ENCODE results near the gene ZBTB48. TPM values are rescaled to one million over a fixed set of nuclear protein-coding genes. Genes with fewer than 3 reads are reported as not detected.

The ZBTB48 gene
- total RNA-seq, 1 donor from 2014 or later = 15.1 TPM

DNA sequence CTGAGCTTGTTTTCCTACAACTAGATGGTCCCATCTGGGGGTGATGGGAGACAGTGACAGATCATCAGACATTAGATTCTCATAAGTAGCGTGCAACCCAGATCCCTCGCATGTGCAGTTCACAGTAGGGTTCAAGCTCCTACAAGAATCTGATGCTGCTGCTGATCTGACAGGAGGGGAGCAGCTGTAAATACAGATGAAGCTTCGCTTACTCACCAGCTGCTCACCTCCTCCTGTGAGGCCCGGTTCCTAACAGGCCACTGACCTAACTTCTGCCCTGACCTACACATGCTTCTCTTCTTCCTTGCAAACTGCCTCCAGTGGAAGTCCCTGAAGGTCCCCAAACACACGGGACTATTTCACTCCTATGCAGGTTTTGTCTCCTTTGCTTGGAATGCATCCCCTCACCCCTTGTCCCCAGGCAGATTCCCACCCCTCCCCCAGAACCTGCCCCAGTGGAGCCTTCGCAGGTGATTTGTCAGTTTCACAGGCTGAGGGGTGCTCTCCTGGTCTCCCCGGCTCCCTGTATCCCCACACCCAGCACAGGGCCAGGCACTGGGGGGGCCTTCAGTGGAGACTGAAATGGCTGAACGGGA lies 5.7 kb upstream of the ZBTB48 start:
- no peak for DNase-seq

DNA sequence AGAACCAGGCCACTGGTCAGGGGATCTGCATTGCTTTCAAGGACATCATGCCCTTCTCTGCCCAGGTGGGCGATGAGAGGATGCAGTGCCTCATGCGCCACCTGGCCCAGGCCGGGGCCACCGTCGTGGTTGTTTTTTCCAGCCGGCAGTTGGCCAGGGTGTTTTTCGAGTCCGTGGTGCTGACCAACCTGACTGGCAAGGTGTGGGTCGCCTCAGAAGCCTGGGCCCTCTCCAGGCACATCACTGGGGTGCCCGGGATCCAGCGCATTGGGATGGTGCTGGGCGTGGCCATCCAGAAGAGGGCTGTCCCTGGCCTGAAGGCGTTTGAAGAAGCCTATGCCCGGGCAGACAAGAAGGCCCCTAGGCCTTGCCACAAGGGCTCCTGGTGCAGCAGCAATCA lies 5.0 kb upstream of the ZBTB48 start:
- no peak for DNase-seq

DNA sequence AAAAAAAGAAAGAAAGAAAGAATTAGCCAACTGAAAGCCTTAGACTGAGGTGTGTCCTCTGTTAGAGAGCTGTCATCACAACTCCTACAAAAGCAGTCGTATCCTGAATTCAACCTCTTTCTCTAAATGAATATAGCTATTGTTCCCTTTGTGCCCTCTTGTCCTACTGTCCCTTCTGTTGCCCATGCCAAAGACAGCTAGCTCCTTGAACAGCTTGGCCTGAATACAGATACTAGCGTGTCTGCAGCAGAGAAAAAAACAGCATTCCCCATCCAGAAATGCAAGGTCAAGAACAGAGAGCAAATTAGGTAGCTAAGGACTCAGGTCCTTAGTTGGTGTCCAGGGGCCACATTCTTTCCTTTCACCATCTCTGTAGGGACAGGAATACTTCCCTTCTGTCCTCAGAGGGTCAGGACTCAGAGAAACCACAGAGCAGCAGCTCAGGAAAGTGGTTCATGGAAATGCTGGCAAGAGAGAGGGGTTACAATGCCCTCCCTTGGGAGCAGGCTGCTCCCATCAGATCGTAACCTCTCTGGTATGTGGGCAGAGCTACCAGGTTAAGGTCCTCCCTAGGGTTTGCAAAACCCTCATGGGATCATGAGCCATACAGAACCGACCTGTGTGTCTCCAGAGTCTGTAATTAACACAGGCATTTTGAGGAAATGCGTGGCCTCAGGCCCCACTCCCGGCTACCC lies 1.8 kb upstream of the ZBTB48 start:
- DNase-seq = no peak

DNA sequence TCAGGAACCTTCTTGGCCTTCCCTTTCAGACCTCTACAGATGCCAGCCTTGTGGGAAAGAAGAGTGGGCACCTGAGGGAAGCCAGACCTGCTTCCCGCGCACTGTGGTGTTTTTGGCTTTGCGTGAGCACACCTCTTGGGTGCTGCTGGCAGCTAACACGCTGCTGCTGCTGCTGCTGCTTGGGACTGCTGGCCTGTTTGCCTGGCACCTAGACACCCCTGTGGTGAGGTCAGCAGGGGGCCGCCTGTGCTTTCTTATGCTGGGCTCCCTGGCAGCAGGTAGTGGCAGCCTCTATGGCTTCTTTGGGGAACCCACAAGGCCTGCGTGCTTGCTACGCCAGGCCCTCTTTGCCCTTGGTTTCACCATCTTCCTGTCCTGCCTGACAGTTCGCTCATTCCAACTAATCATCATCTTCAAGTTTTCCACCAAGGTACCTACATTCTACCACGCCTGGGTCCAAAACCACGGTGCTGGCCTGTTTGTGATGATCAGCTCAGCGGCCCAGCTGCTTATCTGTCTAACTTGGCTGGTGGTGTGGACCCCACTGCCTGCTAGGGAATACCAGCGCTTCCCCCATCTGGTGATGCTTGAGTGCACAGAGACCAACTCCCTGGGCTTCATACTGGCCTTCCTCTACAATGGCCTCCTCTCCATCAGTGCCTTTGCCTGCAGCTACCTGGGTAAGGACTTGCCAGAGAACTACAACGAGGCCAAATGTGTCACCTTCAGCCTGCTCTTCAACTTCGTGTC lies 995 bp upstream of the ZBTB48 start:
- no peak for DNase-seq

DNA sequence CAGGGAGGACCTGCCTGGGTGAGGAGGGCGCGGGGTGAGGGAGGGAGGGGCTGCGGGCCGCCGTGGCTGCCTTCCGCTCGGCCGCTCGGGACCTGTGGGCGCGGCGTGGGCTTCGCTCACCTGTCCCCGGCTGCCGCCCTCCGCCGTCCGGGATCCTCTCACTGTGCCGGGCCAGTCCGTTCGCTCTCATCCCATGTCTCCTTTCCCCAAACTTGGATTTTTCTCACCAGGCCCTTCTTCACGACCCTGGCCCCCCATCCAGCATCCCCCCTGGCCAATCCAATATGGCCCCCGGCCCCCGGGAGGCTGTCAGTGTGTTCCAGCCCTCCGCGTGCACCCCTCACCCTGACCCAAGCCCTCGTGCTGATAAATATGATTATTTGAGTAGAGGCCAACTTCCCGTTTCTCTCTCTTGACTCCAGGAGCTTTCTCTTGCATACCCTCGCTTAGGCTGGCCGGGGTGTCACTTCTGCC lies 362 bp downstream of the ZBTB48 start:
- no peak for DNase-seq

DNA sequence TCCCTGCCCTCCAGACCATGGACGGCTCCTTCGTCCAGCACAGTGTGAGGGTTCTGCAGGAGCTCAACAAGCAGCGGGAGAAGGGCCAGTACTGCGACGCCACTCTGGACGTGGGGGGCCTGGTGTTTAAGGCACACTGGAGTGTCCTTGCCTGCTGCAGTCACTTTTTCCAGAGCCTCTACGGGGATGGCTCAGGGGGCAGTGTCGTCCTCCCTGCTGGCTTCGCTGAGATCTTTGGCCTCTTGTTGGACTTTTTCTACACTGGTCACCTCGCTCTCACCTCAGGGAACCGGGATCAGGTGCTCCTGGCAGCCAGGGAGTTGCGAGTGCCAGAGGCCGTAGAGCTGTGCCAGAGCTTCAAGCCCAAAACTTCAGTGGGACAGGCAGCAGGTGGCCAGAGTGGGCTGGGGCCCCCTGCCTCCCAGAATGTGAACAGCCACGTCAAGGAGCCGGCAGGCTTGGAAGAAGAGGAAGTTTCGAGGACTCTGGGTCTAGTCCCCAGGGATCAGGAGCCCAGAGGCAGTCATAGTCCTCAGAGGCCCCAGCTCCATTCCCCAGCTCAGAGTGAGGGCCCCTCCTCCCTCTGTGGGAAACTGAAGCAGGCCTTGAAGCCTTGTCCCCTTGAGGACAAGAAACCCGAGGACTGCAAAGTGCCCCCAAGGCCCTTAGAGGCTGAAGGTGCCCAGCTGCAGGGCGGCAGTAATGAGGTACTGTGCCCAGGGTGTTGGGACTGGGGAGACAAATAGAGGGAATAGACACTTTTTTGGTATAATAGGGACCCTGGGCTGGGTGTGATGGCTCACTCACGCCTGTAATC lies 1.0 kb downstream of the ZBTB48 start:
- DNase-seq = no peak

DNA sequence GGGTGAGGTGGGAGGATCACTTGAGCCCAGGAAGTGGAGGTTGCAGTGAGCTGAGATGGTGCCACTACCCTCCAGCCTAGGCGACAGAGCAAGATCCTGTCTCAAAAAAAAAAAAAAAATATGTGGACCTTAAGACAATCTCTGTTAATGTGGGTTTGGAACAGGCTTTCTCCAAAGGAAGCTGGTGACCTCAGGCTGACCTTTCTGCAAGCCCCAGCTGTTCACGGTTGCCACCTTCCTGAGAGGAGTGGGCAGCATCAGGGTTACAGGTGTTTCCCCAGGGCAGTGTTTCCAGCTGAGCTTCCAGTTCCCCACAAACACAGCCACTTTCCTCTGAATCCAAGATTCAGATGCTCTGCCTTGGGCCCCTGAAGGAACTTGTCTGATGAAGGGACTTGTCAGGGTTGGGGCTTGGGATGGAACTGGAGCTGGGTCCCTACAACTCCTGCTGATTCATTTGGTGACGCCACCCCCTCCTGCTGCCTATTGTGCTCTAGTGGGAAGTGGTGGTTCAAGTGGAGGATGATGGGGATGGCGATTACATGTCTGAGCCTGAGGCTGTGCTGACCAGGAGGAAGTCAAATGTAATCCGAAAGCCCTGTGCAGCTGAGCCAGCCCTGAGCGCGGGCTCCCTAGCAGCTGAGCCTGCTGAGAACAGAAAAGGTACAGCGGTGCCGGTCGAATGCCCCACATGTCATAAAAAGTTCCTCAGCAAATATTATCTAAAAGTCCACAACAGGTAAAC lies 1.9 kb downstream of the ZBTB48 start:
- no peak for DNase-seq

DNA sequence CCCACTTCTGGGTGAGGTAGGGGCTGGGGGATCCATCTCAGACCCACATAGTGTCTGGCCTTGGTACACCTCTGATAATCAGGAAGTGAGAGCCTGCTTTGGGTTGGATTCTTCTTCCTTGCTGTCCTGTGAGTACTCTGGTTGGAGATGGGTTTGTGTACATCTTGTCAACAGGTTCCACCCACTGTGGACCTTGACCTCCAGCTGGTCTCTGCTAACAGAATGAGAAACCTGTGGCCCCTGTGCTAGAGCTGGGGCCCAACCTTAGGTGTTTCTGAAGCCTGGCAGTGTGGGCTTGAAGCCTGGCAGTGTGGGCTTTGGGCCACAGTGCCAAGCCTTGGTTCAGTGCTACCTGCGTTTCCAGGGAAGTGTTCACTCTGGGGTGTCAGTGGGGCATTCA lies 2.6 kb downstream of the ZBTB48 start:
- DNase-seq = no peak

DNA sequence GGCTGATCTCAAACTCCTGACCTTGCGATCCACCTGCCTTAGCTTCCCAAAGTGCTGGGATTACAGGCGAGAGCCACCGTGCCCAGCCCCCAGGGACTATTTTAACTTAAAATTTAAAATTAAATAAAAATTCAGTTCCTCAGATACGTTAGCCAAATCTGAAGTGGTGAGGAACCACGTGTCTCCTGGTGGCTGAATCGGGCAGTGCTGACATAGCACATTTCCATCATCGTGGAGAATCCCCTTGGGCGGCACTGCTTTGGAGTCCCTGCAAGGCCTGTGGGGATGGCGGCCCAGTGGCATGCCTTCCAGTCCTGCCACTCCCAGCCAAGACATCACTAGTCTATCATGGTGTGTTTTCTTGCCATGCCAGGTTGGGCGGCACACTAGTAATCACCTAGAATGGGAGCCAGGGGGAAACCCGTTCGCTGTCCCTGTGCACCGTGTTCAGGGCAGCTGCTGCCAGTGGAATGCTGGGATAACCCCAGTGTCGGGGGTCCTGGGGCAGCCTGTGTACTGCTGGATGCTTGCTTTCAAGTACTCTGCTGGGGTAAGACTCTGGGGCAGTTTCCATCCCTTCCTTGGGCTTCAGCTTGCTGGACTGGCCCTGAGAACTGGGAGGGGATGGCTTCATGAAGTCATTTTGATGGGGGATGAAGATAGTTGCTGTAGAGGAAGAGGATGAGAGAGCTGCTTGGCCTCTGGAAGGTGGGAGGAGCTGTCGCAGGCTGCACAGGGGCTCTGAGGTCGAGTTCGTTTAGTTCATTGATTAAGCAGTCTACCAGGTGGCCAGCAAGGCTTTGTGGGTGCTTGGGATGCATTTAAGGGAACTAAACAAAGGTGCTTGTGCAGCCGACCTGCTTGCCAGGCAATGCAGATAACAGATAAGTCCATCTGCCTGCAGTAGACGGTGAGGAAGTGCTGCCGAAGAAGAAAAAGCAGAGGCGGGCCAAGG lies 4.6 kb downstream of the ZBTB48 start:
- no peak for DNase-seq

DNA sequence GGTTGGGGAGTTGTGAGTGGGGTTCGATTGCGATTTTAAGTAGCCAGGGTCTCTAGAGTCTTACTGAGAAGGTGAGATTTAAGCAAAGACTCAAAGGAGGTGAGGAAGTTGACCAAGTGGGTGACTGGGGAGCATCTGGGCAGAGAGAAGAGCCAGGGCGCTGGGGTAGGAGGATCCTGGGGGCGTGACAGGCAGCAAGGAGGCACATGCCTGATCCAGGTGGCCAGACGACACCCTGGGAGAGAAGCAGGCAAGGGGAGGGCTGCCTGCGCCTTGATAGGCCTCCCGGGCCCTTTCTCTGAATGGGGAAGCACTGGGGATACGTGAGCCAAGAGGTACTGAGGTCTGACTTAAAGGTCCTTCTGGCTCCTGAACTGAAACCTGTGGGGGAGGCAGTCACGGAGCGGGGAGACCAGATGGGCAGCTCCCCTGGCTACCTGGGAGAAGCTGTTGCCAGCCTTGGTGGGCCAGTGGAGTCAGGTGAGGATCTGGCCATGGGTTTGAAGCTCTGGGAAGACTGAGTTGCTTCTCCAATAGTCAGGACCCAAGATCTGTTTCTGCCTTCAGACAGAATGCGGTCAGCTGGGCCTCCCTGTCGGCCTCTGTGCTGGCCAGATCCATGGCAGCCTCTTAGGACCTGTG lies 5.4 kb downstream of the ZBTB48 start:
- no peak for DNase-seq

DNA sequence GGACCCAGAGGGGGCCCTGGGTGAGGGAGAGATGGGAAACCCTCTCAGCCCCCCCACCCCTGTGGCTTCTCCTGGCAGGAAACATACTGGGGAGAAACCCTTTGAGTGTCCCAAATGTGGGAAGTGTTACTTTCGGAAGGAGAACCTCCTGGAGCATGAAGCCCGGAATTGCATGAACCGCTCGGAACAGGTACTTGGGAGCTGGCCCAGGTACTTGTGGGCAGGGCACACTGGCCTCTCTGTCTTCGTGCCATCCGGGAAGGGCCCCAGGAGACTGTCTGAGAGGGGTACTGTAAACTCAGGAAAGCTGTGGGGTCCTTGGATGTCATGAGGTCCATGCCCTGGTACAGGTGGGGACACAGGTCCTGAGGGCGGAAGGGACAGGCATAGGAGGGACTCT lies 6.0 kb downstream of the ZBTB48 start:
- DNase-seq = no peak

DNA sequence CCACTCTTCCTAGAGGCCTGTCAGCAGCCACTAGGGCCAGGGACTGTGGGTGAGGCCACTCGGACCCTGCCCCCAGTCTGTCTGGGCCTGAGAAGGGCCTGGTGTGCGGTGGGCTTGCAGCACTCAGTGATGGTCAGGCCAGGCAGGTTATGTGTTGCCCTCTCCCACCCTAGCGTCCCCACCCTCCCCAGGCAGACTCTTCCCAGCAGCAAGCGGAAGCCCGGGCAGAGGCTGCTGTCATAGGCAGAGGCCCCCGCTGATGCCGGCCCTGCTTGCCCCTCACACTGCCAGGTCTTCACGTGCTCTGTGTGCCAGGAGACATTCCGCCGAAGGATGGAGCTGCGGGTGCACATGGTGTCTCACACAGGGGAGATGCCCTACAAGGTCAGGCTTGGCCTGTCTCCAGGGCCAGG lies 6.6 kb downstream of the ZBTB48 start:
- DNase-seq = no peak

DNA sequence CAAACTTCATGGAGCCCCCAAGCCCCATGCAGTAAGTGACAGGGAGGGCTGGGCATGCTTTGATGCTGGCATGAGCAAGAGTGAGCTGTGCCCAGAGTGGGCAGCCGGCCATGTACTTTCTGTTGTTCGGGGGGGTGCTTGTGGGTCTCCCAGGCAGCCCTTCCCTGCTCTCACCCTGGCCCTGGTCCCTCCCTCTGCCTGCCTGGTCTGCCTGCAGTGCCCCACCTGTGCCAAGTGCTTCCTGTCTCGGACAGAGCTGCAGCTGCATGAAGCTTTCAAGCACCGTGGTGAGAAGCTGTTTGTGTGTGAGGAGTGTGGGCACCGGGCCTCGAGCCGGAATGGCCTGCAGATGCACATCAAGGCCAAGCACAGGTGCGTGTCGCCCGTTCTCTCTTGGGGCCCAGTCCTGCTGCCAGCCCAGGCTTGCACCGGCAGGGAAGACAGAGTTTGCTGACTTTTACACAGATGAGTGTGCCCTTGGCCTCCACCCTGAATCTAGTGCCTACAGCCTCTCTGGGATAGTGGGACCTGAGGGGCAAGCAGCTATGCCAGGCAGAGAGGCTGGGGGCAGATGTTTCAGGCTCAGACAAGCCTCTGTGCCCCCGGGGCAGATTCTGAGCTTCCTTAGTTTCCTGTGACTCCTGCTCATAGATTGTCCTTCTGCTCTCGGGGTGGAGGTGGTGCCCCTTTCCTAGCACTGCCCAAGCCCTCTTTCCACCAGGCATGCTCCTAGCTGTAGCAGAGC lies 7.6 kb downstream of the ZBTB48 start:
- DNase-seq = peak; percentile 53

DNA sequence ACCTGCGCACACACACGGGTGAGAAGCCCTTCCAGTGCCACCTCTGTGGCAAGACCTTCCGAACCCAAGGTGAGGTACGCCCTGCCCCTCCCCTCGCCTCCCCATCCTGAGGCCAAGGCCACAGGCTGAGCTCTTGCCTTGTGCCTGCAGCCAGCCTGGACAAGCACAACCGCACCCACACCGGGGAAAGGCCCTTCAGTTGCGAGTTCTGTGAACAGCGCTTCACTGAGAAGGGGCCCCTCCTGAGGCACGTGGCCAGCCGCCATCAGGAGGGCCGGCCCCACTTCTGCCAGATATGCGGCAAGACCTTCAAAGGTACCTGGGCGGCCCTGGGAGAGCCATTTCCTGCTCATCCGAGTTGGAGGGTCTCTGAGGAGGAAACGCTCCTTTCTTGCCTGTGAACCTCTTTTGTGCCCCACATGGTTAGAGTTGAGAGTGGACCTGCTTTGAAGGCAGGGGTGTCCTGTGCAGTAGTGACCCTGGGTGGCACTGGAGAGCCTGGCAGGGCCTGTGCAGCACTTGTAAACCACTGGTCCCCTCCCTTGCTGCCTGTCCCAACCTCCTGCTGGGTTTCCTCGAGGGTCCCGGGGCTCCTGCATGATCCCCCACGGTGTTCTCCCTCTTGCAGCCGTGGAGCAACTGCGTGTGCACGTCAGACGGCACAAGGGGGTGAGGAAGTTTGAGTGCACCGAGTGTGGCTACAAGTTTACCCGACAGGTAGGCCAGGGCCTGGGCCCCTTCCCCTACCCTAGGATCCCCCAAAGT lies 8.5 kb downstream of the ZBTB48 start:
- DNase-seq = no peak

DNA sequence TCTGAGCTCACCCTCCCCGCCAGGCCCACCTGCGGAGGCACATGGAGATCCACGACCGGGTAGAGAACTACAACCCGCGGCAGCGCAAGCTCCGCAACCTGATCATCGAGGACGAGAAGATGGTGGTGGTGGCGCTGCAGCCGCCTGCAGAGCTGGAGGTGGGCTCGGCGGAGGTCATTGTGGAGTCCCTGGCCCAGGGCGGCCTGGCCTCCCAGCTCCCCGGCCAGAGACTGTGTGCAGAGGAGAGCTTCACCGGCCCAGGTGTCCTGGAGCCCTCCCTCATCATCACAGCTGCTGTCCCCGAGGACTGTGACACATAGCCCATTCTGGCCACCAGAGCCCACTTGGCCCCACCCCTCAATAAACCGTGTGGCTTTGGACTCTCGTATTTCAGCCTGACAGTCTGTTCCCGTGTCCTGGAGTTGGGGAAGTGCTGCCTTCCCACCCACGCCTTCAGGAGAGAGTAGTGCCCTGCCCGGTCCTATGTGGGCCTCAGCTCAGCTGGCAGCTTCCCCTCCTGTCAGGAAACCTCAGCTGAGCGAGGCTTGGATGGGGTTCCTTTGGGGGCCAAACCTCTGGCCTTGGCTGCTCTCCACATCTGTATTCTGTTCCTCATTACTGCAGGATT lies 9.2 kb downstream of the ZBTB48 start:
- no peak for DNase-seq

DNA sequence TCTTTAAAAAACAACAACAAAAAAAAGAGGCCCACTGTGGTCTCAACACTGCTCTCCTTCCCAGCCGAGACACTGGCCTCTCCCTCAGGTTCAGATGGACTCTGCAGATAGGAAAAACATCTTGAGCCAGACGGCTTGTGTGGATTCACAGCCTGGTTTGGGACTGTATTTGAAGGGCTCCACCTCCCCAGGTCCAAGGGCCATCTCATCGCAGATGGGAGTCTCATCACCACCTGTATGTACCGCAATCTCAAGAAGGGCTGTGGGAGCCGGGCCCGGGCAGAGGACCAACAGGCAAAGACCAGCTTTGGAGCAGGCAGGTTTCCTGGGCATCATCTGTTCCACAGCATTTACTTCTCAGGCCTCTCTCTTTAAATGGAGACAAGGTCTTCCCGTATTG lies 10.3 kb downstream of the ZBTB48 start:
- DNase-seq = no peak

DNA sequence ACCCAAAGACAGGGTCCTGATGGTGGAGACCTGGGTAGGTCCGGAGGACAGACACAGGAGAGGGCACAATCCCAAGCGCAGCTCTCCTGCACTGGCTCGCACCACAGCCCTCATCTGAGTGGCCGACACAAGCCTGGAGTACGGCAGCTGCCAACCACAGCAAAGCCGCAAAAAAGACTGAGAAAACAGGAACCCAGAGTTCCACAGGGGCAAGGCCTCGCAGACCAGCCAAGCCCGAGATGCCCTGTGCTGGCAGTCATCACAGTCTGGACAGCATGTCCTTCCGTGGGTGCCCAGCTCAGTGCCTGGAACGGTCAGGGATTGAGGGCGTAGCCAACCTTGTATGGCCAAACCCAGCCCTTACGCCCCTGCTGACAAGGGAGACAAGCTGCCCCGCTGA lies 11.4 kb downstream of the ZBTB48 start:
- no peak for DNase-seq

DNA sequence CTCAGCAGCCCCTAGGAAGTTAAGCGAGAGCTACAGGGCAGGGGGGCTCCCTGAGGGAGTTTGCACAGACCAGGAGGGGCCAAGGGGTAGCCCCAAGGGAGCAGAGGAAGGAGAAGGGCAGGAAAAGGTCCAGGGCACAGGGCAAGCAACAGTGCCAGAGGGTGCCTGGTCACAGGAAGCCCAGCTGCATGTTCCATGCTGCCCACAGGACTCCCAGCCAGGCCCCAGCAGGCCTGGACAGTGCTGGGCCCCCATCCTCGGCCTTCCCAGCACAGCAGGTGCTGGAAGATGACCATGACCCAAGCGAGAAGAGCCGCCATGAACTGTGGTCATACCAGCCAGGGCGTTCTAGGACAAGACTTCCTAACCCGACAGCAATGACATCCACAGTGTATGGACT lies 11.8 kb downstream of the ZBTB48 start:
- DNase-seq = no peak

Measured in occipital lobe (tissue), 2 donors.